Gastrocnemius medialis (tissue), 4 donors: ENCODE data around the gene GPS1. TPM values are rescaled to one million over a fixed set of nuclear protein-coding genes. Genes with fewer than 3 reads are reported as not detected.

Source experiments
- ATAC-seq, 2 donors: fragments of 150-250 bp; one replicate each; pipeline ENCODE4 v1.9.1; 2016
- DNase-seq, 2 donors: peaks; one replicate each; pipeline ENCODE4 v3.0.0-alpha.2; 2019
- H3K27ac ChIP-seq, 4 donors: fragments of 200-600 bp; sonication (generic); 1 replicate in 1 of 4; 2 replicates in 3 of 4; pipeline ENCODE4 v1.5.1; 2016 to 2018; ENCODE audit warnings: mild to moderate bottlenecking in 2 of 4, moderate library complexity in 1 of 4
- H3K27me3 ChIP-seq, 3 donors: fragments of 200-600 bp; sonication (generic) in 2 of 3; 1 replicate in 1 of 3; 2 replicates in 2 of 3; pipeline versions ENCODE4 v1.5.1 to v1.6.0; 2016 to 2019; ENCODE audit warnings: mild to moderate bottlenecking in 1 of 3, moderate library complexity in 1 of 3
- H3K36me3 ChIP-seq, 2 donors: fragments of 200-600 bp; sonication (generic) in 1 of 2; one replicate each; pipeline ENCODE4 v1.5.1; 2017 to 2018
- H3K4me1 ChIP-seq, 2 donors: fragments of 200-600 bp; sonication (generic) in 1 of 2; one replicate each; pipeline ENCODE4 v1.5.1; 2016 to 2017; ENCODE audit warnings: mild to moderate bottlenecking in 2 of 2
- H3K4me3 ChIP-seq, 4 donors: fragments of 200-600 bp; sonication (generic) in 3 of 4; 1 replicate in 1 of 4; 2 replicates in 3 of 4; pipeline ENCODE4 v1.5.1; 2016 to 2019; ENCODE audit warnings: mild to moderate bottlenecking in 2 of 4
- H3K9me3 ChIP-seq, 3 donors: fragments of 200-600 bp; sonication (generic) in 2 of 3; 1 replicate in 1 of 3; 2 replicates in 2 of 3; pipeline ENCODE4 v1.5.1; 2016 to 2019
- CTCF ChIP-seq, 5 experiments: fragments of 450-650 bp in 3 of 5; fragments of 200-600 bp in 2 of 5; sonication (generic) in 2 of 5; IDR thresholded peaks in 4 of 5; conservative IDR thresholded peaks in 1 of 5; 1 replicate in 4 of 5; 2 replicates in 1 of 5; pipeline ENCODE4 v1.5.1; 2016 to 2019; ENCODE audit warnings: antibody characterized with exemption in 5 of 5, mild to moderate bottlenecking in 3 of 5, moderate library complexity in 3 of 5
- POLR2A ChIP-seq, 2 donors: fragments of 450-650 bp; IDR thresholded peaks; one replicate each; pipeline ENCODE4 v1.6.1; 2017; ENCODE audit warnings: antibody characterized with exemption in 2 of 2, mild to moderate bottlenecking in 2 of 2, moderate library complexity in 2 of 2
- in situ Hi-C, 4 donors: fragments of 200-750 bp; cut with MboI; loops; one replicate each; pipeline versions ENCODE4 v1.15.0 to v1.8.0; 2017; ENCODE audit warnings: low sequenced_read_pairs in 4 of 4
- intact Hi-C: fragments of 100-400 bp; cut with DNase I; formaldehyde crosslinking; loops from one replicate; pipeline ENCODE4 v1.15.1; 2023; ENCODE audit warnings: low total_unique reads
- total RNA-seq, 4 donors: library from RNA; depleted of rRNA; stranded (reverse); fragments of >200 nt; gene quantifications; one replicate each; pipeline versions ENCODE4 v1.1.0 to v1.2.3, GENCODE V29; 2016

Gene GPS1
- total RNA-seq, 4 donors from 2014 or later: 119 to 174 (median 137) TPM

DNA sequence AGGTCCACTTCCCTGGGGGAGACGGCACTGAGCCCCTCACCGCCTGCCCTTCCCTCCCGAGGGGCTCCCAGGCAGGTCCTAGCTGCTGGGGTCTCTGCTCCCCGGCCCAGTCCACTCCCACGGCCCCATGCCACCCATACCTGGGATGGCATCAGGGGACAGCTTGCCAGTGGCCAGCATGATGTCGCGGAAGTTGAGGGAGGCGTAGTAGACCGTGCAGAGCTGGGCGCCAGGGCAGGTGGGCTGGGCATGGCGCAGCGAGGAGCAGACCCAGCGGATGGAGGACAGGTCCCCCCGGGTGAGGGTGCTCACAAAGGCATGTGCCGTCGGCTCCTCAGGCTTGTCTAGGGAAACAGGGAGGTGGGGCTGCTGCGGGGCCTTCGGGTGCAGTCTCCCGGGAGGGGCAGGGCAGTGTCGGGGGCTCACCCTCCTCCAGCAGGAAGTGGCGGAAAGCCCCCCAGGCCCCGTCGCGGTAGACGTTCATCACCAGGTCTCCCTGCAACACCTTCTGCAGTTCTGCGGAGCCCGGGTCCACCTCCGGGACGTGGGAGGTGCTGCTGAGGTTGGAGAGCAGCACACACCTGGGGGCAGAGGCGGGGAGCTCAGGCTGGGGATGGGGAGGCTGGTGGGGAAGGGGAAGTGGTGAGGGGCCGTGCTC, 32.8 kb downstream of the GPS1 start:
- Histone ChIP-seq H3K4me1 (no peaks in the 10 kb centered on the region), H3K9me3 (no peaks in the 10 kb centered on the region), H3K36me3 (peaks cover 0 to 97% of the 10 kb centered on the region in 2 donors), H3K27me3 (no peaks in the 10 kb centered on the region), H3K4me3 (no peak overlapping the region), H3K27ac (no peak overlapping the region)
- in situ Hi-C loops: no loop called here
- ATAC-seq (no peak), DNase-seq (no peak)
- no peak for TF ChIP-seq CTCF (IDR thresholded peaks at IDR 0.05 in 4 of 5, conservative IDR thresholded peaks at IDR 0.05 in 1 of 5)
- TF ChIP-seq POLR2A (IDR thresholded peaks at IDR 0.05): no peak
- intact Hi-C loops: no loop called here

DNA sequence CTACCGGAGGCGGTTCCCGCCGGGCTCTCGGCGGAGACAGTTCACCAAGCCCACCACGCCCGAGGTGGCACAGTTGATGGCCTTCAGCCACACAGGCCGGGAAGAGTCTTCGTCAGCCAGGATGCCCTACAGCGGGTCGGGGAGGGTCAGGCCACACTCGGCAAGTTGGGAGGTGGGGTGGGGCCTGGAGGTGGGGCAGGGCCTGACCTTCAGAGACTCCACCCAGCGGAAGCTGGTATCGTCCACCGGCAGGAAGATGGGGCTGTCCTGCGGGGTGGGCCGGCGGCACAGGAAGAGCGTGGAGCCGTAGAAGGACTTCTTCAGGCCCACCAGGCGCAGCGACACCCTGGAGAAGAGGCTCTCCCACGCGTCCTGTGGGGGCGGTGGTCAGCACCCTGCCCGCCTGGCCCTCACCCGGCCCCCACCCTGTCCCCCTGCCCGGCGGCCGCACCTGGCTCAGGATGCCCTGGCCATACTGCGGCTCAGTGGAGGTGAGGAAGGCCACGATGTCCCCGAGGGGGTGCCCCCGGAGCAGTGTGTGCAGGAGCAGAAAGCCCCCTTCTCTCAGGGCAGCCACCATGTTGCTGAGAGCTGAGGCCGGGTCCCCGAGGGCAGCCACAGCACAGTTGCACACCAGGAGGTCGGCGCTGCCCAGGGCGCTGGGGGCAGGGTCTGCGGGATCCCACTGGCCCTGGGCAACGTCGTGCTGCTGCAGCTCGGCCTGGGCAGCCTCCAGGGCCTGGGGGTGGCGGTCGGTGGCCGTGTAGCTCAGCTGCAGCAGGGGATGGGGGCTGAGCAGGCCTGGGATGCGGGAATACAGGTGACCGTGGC, 33.5 kb downstream of the GPS1 start:
- in situ Hi-C loops: no loop called here
- intact Hi-C loops: no loop called here
- no peak for ATAC-seq

DNA sequence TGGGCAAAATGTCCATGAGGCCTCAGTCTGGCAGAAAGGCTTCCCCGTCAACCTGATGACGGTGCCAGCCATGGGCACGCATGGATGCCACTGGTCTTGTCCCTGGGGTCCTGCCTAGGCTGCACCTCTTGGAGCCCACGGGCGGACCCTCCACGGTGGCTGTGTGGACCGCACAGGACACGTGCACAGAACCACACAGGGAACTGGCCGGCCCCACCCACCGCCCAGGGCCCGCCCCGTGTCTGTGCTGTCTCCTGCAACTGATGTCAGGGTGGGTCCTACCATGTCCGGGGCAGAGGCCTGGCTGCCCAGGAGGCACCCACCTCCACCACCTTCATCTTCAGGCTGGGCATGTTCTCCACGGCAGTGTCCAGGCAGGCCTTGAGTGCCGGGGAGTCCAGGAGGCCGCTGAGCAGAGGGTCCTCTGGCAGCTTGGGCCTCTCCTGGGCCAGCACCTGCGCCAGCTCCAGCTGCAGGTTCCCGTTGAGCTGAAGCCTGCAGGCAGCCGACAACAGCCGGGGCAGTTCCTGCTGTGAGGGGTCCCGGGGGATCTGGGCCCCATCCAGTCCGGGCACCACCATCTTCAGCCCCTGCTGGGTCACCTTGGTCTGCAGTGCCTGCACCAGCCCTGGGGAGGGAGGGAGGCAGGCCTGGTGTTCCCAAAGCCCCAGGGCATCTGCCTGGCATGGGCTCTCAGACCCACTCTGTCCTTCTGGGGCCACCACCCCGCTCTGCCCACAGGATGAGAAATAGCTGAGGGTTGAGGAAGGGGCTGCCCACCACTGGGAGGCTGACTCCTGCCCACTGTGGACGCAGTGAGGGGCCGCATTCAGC, 34.5 kb downstream of the GPS1 start:
- peaks cover 0 to 97% of the 10 kb centered on the region in 2 donors for H3K36me3 ChIP-seq
- DNase-seq: no peak
- in situ Hi-C loops: no loop called here

More for the DNA sequence above, 33.5 kb downstream of the GPS1 start:
- Histone ChIP-seq H3K4me1 (no peaks in the 10 kb centered on the region), H3K36me3 (peaks cover 0 to 97% of the 10 kb centered on the region in 2 donors), H3K27ac (no peak overlapping the region), H3K27me3 (no peaks in the 10 kb centered on the region), H3K4me3 (no peak overlapping the region), H3K9me3 (no peaks in the 10 kb centered on the region)
- no peak for TF ChIP-seq POLR2A (IDR thresholded peaks at IDR 0.05)
- DNase-seq: no peak

DNA sequence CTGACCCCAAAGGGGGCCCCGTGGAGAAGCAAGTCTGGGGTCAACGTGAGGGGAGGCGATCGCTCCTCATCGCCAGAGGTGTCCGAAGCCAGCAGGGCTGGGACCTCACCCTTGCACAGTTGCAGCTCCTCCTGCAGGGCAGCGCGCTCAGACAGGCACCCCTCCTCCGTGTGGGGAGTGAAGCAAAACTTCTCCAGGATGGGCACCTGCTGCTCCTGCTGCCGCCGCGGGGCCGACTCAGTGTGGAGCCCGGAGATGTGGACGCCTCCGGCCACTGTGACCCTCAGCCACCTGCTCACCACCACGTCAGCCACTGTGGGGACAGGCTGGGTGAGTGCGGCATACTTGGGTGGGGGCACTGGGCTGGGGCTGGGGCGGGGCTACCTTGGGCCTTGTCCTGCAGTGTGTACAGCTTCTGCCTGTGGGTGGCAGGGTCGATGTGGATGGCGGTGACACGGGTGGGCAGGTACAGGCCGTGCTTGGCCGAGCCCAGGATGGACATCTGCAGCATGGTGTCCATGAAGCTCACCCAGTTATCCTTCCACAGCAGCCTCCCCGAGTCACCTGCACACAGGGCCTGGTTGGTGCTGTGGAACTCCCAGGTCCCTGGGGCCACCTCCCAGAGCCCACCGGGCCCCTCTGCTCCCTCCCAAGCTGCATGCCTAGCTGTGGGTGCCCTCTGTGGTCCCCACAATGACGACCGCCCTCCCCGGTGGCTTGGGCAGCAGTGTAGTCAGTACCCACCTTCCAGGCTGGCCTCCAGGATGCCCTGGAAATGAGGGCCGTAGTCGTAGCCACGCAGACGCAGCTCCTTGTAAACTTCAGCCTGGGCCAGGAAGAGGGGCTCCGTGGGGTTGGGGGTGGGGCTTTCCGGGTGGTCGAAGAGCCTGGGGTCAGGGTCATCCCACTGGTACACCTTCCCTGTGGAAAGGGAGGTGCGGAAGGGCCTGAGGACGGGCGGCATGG, 35.5 kb downstream of the GPS1 start:
- H3K4me3 ChIP-seq: no peak overlapping the region
- in situ Hi-C loops: no loop called here
- intact Hi-C loops: no loop called here
- no peaks in the 10 kb centered on the region for H3K27me3 ChIP-seq
- H3K36me3 ChIP-seq: peaks cover 0 to 98% of the 10 kb centered on the region in 2 donors
- ATAC-seq (no peak), DNase-seq (no peak)
- H3K27ac ChIP-seq: no peak overlapping the region
- no peaks in the 10 kb centered on the region for H3K4me1 ChIP-seq
- no peaks in the 10 kb centered on the region for H3K9me3 ChIP-seq
- TF ChIP-seq POLR2A (IDR thresholded peaks at IDR 0.05): no peak
- TF ChIP-seq CTCF (IDR thresholded peaks at IDR 0.05 in 4 of 5, conservative IDR thresholded peaks at IDR 0.05 in 1 of 5): no peak

More for the DNA sequence above, 34.5 kb downstream of the GPS1 start:
- Histone ChIP-seq H3K4me3 (no peak overlapping the region), H3K4me1 (no peaks in the 10 kb centered on the region), H3K27me3 (no peaks in the 10 kb centered on the region), H3K9me3 (no peaks in the 10 kb centered on the region), H3K27ac (no peak overlapping the region)
- ATAC-seq: no peak
- TF ChIP-seq CTCF (IDR thresholded peaks at IDR 0.05 in 4 of 5, conservative IDR thresholded peaks at IDR 0.05 in 1 of 5): no peak
- no peak for TF ChIP-seq POLR2A (IDR thresholded peaks at IDR 0.05)
- intact Hi-C loops: no loop called here
